GM15510 (cell line): ENCODE measurements around the gene PLXND1.

Experiments used
- POLR2A ChIP-seq: IDR thresholded peaks from 3 replicates; pipeline ENCODE4 v1.6.1; 2011; ENCODE audit warnings: borderline replicate concordance; ENCODE audit not compliant: insufficient read length; ENCODE audit errors: extremely low read depth

The PLXND1 gene

GRCh38 chr3:129572603-129573002, 33.9 kb downstream of the PLXND1 start:
- no peak for TF ChIP-seq POLR2A

DNA sequence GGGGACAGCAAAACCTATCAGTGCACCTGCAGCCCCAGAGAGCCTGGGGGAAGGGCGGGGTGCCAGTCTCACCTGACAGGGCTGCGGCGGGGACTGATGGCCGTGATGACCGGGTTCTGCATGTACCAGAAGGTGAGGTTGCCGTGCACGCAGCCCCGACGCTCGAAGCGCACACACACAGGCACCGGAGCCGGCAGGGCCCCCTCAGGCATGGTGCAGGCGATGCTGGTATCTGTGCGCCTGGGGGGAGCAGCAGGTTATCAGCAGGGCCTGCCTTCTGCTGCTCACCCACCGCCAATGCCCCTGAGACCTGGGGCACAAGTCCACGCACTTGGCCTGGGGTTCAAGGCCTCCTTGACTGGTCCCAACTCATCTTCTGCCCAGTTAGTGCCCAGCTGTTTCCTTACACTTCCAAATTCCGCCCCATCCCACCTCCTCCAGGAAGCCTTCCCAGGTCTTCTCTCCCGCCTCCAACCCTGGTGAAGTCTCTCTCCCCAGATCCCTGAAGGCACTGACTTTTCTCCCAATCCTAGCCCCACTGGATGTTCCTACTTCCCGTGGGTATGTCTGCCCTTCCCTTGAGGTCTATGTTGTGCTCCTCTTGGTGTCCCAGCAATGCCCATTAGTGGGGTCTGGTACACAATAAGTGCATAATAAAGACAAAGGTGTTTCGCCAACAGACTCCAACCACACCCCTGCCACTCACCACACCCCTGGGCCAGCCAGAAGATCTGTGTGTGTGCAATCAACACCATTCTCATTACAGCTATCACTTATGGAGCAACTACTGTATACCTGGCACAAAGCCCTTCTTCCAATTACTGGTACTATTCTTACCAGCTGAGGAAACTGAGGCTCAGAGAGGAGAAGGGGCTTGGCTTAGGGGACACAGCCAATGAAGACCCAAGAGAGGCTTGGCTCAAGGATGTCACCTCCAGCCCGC, 34.6 kb downstream of the PLXND1 start:
- no peak for TF ChIP-seq POLR2A

GRCh38 chr3:129569856-129570255, 36.6 kb downstream of the PLXND1 start:
- TF ChIP-seq POLR2A: no peak

GRCh38 chr3:129567939-129568338, 38.5 kb downstream of the PLXND1 start:
- no peak for TF ChIP-seq POLR2A

DNA sequence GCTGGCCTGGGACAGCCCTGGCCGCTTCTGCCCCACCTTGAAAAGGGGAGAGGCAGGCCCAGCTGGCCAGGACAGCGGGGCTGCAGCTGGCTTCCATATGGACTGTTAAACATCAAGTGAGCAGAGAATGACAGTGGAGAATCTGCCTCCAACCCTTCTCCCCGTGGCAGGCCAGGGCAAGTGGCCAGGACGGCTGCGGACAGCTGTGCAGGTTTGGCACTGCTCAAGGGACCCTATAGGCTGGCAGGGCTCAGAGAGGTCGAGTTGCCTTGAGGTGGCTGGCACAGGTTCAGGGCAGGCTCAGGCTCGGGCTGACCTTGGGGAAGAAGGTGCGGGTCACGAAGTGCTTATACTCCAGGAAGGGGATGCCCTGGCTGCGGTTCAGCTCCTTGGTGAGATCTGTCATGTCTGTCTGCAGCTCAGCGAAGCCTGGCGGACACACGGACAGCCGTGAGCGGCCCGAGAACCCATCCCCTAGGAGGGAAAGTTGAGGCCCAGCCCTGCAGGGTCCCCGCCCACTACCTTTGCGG, 39.2 kb downstream of the PLXND1 start:
- no peak for TF ChIP-seq POLR2A

DNA sequence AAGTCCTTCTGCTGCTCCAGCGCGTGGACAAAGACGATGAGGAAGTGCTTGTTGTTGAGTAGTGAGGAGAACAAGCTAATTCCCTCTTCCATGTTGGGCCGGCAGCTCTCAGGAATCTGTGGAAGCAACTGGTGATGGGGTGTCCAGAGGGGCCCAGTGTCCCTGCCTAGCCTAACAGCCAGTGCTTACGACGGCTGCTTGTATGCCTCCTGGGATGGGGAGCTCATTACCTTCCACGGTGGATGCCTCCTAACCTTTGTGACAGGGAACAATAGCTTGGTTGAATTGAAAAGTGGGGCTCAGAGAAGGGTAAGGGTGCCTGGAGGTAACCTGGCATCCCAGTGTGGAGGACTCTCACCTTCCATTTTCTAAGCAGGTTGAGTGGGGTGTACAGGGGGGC, 40.6 kb downstream of the PLXND1 start:
- no peak for TF ChIP-seq POLR2A

GRCh38 chr3:129564981-129565644, 41.4 kb downstream of the PLXND1 start:
- TF ChIP-seq POLR2A: no peak

GRCh38 chr3:129563850-129564535, 42.5 kb downstream of the PLXND1 start:
- no peak for TF ChIP-seq POLR2A

DNA sequence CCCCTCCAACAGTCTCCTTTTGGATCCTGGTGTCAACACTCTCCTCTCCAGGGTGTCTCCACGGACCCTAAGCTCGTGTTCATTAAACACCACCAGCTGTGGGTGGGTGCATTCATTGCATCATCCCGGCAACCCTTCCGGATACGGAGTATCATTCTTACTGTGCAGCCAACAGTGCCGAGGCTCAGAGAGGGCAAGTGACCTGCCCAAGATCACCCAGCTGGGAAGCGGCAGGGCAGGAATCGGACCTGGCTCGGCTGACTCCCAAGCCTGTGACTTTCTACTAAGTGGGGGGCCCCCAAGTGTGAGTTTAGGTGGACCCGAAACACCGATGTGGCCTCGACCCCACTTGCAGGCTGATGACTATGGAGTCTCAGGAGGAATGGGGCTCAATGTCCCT, 43.1 kb downstream of the PLXND1 start:
- TF ChIP-seq POLR2A: no peak

DNA sequence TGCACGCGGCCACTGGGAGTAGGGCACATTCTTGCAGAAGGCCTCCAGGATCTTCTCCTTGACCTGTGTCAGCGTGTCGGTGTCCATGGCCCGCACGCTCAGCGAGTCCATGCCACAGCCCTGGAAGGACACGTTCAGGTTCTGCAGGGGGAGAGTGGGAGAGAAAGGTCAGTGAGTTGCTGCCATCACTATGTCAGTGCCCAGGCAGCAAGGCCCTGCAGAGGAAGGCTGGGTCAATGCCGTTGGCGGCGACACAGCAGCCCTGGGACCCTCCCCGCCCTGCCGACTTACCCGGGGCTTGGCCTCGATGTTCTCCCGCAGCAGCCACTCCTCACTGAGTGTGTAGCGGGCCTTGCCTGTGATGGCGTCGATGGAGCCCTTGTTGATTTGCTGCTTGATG, 43.7 kb downstream of the PLXND1 start:
- TF ChIP-seq POLR2A: no peak

DNA sequence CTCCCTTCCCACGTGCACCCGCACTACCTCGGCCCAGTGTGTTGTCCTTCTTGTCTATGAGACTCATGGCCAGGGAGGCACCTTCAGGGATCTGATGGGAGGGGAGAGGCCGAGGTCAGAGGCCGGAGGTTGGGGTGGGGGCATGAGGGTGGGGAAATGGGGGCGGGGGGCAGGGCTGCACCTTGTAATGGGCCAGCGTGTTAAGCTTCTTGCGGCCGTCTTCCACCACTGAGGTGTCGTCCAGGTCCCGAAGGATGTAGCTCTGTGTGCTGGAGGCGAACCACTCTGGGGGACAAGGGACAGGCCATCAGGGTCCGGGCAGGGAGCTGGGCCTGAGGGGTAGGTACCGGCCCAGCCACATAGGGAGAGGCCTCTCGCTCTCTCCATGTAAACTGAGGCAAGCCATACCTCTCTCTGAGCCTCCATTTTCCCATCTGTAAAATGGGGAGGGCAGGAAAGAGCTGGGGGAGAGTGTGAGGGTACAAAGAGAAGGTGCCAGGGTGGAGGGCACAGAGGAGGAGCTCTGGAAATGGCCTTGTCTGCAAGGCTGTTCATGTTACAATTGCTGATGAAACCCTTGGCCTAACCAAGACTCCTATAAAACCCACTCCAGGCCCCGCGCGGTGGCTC, 44.7 kb downstream of the PLXND1 start:
- no peak for TF ChIP-seq POLR2A

DNA sequence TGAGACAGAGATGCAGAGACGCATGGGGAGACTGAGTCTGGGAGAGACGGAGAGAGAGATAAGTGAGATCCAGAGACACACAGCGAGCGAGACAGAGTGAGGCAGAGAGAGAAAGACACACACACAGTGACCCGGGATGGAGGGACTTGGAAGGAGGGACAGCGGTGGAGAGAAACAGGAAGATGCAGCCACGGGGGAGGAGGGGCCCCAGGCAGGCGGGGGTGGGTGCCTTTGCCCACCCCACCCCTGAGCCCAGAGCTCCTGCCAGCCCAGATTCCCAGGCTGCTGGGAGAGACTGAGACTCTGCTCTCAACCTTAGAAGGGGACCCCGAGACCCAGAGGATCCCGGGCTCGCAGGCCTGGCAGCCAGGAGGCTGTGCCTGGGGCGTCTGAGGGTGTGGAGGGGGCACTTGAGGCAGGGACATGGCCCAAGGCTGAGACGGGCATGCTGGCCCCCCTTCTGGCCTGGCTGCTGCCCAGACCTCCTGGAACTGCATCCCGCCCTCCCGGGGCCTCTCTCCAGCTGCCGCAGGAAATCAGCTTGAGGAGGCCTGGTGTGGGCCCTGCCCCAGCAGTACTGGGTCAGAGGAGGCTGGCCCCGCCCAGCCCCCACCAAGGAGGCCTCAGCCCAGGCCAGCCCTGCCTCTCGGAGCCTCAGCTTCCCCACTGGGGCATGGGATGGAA, 45.4 kb downstream of the PLXND1 start:
- no peak for TF ChIP-seq POLR2A

DNA sequence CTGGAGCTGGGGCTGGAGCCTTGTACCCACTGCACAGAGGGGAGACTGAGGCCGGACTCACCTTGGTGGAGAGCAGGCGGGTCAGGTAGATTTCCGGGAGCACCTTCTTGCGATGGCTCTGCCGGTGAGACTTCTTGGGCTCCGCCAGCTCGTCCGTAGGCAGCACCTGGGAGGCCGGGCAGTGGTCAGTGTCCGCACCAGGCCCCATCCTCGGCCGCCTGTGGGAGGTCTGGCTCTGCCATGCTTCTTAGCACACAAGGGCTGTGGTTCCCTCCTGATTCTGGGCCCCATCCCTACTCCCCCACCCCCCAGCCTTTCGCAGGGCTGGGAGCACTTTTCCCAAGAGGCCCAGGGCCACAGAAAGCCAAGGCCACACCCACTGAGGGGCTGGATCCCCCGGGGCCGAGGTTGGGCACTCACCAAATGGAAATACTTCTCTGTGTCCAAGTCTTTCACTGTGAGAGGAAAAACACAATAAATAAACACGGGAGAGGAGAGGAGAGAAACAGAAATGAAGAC, 46.1 kb downstream of the PLXND1 start:
- TF ChIP-seq POLR2A: no peak

- TF ChIP-seq POLR2A: no peak
Measured at GRCh38 chr3:129559565-129560079, 46.9 kb downstream of the PLXND1 start.
